Measurements from ENCODE around the gene TMED8.

TMED8 gene

DNA sequence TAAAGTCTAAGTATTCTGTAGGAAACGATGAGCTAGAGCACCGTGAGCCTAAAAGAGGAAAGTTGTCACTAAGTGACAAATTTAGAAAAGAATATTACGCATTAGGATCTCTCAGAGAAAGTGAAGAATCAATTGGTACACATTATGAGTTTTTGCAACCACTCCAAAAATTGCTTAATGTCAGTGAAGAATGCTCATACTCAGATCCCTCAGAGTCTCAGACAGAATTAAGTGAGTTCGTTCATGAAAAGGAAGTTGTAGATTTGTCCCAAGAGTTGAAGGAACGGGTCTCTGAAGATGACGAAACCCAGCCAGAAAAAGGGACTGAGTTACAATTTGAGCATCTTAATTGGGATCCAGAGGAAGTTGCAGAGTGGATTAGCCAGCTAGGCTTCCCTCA, 1.8 kb upstream of the TMED8 start:
- DNase-seq (ENCODE audit: extremely low read depth, low read depth) = no peak
- no peak for TF ChIP-seq CTCF (IDR thresholded peaks at IDR 0.05; ENCODE audit: low read depth, low read length, missing control alignments)

DNA sequence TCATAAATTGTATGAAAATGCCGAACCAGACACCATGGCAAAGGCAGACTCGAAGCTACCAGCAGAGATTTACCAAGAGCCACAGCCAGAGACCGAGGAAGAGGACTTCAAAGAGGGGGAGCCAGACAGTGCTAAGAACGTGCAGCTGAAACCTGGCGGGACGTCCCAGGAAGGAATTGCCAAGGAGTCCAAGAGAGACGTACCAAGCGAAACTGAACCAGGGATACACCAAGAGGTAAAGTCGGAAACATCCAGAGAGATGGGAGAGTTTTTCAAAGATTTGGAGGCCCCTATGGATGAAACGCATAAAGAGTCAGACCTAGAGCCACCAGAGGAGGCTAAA, 579 bp upstream of the TMED8 start:
- peak overlapping the region; percentile 60 for H3K4me3 ChIP-seq (replicated peaks; ENCODE audit: low read depth, low read length)
- no peak for TF ChIP-seq CTCF (IDR thresholded peaks at IDR 0.05; ENCODE audit: low read depth, low read length, missing control alignments)
- no peak for DNase-seq (ENCODE audit: extremely low read depth, low read depth)

More for the DNA sequence above, 1.8 kb upstream of the TMED8 start:
- no peak overlapping the region for H3K4me3 ChIP-seq (replicated peaks; ENCODE audit: low read depth, low read length)

DNA sequence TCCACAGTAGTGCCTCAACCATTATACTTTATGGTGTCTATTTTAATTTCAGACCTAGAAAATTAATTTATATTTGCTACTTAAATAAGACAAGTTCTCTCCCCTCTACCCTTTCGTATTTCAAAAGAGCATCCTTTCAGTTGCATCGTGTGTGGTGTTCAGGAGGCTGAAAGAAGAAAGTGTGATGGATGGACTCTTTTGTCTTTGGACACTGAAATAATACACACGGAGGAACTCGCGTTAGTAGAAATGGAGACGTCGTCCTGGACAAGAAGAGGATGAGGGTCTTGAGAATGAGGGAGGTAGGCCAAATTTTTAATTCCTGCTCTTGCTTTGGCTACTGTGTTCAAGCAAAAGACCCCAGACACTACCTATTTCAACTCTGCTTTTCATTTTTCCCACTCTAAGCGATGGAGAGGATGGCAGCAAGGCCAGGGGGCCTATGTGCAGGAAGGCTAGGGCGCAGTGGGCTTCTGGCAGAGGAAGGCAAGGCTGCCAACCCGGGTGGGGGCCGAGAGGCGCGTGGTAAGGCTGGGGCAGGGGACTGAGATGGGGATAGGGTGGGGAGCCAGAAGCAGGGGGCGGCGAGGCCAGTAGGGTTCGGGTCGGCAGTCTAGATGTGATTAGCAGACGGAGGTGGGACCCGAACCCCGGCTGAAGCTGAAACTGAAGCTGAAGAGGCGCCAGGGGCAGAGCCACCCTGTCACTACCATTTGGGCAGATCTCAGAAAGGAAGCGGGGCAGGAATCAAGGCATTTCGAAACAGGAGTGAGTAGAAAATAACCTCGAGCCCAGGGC, 722 bp downstream of the TMED8 start:
- peak overlapping the region; percentile 60 for H3K4me3 ChIP-seq (replicated peaks; ENCODE audit: low read depth, low read length)
- no peak for TF ChIP-seq CTCF (IDR thresholded peaks at IDR 0.05; ENCODE audit: low read depth, low read length, missing control alignments)
- DNase-seq (ENCODE audit: extremely low read depth, low read depth) = no peak

GRCh38 chr14:77375164-77375950, 1.5 kb downstream of the TMED8 start:
- TF ChIP-seq CTCF (IDR thresholded peaks at IDR 0.05; ENCODE audit: low read depth, low read length, missing control alignments) = no peak
- peak overlapping the region; percentile 60 for H3K4me3 ChIP-seq (replicated peaks; ENCODE audit: low read depth, low read length)
- DNase-seq (ENCODE audit: extremely low read depth, low read depth) = no peak

- TF ChIP-seq CTCF (IDR thresholded peaks at IDR 0.05; ENCODE audit: low read depth, low read length, missing control alignments) = no peak
- no peak for DNase-seq (ENCODE audit: extremely low read depth, low read depth)
- H3K4me3 ChIP-seq (replicated peaks; ENCODE audit: low read depth, low read length) = no peak overlapping the region
These were observed 4.5 kb downstream of the TMED8 start for GRCh38 chr14:77372304-77372841.

GRCh38 chr14:77369285-77369684, 7.6 kb downstream of the TMED8 start:
- no peak for TF ChIP-seq CTCF (IDR thresholded peaks at IDR 0.05; ENCODE audit: low read depth, low read length, missing control alignments)
- no peak for DNase-seq (ENCODE audit: extremely low read depth, low read depth)
- H3K4me3 ChIP-seq (replicated peaks; ENCODE audit: low read depth, low read length) = no peak overlapping the region

All from HFF-Myc (cell line).